IPS-18c (cell line): ENCODE data around the gene C10orf90.

Source experiments
- H3K4me3 ChIP-seq: 2 replicates; pipeline ENCODE4 v1.7.0; 2013; ENCODE audit warnings: low read depth, mild to moderate bottlenecking, low read length, moderate library complexity; ENCODE audit not compliant: insufficient read depth
- H3K9me3 ChIP-seq: one replicate; pipeline ENCODE4 v1.6.1; 2013; ENCODE audit warnings: mild to moderate bottlenecking, low read length, moderate library complexity; ENCODE audit not compliant: control insufficient read depth, insufficient read depth

The C10orf90 gene

DNA sequence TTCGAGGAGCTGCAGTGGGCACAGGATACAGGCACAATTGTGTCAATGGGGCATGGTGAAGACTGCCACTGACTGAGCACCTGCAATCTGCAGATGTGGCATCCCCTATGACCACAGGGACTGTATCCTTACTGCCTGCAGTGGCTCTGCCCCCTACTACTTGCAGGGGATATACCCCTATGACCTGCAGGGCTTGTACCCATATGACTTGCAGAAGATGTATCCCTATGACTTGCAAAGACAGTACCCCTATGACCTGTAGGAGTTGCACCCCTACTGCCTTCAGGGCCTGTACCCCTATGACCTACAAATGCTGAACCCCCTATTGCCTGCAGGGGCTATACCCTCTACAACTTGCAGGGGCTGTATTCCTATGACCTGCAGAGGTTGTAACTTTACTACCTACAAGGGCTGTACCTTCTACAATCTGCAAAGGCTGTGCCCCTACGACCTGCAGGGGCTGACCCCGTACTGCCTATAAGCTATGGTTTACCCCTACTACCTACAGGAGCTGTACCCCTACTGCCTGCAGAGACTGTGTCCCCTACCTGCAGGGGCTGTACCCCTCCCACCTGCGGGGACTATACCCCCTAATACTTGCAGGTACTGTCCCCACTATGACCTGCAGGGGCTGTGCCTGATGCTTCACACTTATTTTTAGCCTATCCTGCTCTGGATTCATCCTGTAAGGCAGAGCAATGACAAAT, 216.3 kb downstream of the C10orf90 start:
- no peaks in the 10 kb centered on the region for H3K9me3 ChIP-seq
- H3K4me3 ChIP-seq, result no peak overlapping the region

DNA sequence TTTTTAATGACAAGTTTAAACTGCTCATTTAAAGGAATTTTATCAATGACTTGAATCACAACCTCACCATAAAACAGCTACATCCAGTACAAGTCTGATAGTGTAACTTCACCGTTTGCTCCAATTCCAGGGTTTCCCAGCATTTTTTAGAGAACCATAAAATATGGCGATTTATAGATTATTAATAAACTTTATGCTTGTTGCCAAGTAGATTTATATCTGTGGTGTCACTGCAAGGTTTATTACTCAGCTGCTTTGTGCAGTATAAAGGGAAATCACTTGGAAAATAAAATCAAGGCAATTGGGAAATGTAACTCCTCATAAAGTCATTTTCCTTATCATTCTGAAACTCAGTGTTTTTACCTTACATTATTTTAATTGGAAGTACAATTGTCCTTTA, 218.2 kb downstream of the C10orf90 start:
- Histone ChIP-seq H3K4me3 (no peak overlapping the region), H3K9me3 (no peaks in the 10 kb centered on the region)

DNA sequence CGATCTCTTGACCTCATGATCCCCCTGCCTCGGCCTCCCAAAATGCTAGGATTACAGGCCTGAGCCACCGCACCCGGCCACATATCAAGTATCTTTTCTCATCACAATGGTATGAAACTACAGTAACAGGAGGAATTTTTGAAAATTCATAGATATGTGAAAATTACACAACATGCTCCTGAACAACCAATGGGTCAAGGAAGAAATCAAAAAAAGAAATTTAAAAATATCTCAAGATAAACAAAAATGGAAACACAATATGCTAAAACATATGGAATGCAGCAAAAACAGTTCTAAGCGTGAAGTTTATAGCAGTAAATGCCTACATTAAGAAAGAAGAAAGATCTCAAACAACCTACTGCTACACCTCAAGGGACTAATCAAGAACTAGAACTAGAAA, 222.4 kb downstream of the C10orf90 start:
- peaks cover 2% of the 10 kb centered on the region for H3K9me3 ChIP-seq

DNA sequence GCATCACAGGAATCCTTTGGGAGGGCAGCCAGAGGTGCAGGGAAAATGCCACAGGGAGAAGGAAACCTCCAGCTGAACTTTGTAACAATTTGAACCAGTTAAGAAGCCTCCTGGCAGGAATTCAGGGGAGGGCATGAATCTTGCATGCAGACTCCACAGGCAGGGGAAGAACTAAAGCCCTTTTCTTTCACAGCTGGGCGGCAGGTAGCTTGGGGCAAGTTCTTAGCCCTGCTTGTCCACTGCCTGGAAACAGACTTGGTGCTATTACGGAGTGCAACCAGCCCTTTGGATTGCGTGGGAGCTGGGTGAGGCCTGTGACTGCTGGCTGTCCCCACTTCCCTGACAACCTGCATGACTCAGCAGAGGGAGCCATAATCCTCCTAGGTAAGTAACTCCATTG, 230.6 kb downstream of the C10orf90 start:
- H3K4me3 ChIP-seq, result no peak overlapping the region; the same call in 1 of the 2 replicates
- H3K9me3 ChIP-seq, result peaks cover 2% of the 10 kb centered on the region

More for the DNA sequence above, 222.4 kb downstream of the C10orf90 start:
- no peak overlapping the region for H3K4me3 ChIP-seq

DNA sequence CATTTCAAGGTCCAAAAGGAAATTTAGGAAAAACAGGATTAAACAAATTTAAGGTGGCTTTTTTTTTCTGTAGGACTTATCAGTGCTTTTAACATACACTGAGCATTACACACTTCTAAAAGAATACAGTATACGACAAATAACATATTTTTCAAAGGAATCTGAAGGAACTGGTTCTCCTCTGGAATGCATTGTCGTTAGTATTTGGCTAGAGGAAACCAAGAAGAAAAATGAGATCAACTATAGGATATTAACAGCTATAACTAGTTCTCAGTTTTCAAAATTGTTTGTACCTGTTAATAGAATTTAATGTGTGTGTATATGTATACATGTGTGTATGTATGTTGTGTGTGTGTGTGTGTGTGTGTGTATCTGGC, 232.1 kb downstream of the C10orf90 start:
- H3K4me3 ChIP-seq, result no peak overlapping the region
- H3K9me3 ChIP-seq, result no peaks in the 10 kb centered on the region

DNA sequence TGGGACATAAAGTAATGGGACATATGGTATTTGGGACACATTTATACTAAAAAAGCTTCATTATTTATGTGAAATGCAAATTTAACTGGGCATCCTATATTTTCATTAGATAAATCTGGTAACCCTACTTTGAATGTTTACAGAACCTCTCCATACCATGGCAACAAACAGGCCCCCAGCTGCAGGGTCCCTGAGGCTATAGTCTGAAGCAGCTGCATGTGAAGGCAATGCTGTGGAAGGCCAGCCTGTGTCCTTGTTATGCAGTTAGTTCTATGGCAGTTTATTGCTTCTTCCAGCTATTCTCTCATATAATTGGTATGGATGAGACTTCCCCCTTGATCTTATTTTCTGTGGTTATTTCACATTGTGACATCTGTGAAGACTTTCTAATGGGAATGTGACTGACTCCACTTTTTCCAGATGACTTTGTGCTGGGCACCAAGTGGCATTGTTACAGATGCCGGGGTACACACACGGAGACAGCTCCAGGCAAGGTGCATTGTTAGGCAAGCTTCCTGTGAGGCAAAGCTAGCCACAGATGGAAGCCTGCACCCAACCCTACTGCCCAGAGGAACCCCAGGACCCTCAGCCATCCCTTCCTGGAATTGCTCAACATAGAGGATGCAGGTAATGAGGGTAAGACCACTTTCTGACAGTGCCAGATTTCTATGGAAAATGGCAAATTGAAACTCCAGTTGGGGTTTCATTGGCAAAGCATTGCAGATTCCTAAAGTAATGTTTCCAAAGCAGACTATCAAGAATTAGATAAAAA, 232.7 kb downstream of the C10orf90 start:
- no peak overlapping the region for H3K4me3 ChIP-seq

DNA sequence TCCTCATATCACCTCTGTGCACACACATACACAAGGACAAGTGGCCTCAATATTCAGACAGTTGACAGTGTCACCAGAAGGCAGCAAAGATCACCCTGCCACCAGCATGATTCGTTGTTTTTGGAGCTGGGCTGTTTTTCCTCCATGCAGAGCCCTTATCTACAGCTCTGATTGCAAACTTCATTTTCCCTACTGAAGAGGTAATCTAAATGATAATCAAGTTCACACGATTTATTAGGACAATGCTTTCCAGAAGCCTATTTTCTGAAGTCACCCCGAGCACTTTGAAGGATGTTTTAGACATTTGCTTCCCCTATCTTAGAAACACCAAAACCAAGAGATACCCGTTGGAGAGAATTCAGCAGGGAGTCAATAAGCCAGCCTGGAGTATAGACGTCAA, 236.3 kb downstream of the C10orf90 start:
- Histone ChIP-seq H3K9me3 (no peaks in the 10 kb centered on the region), H3K4me3 (no peak overlapping the region)

More for the DNA sequence above, 232.7 kb downstream of the C10orf90 start:
- H3K9me3 ChIP-seq, result no peaks in the 10 kb centered on the region

DNA sequence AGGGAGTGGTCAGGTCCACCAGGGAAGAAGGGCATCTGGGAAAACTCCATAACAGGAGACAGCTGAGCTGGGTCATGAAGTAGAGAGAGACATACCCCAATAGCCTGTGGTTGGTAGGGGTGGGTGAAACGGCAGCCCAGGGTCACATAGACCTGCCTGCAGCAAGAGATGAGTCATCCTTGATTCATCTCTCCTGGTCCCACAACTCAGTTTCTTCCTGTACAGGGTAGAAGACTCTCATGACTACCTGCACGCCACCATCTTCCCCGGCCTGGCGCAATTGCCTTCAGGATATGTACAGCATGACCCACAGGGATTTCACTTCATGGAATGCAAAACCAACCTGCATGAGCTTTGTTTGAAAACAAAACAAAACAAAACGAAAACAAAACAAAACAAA, 237.1 kb downstream of the C10orf90 start:
- H3K4me3 ChIP-seq, result no peak overlapping the region

DNA sequence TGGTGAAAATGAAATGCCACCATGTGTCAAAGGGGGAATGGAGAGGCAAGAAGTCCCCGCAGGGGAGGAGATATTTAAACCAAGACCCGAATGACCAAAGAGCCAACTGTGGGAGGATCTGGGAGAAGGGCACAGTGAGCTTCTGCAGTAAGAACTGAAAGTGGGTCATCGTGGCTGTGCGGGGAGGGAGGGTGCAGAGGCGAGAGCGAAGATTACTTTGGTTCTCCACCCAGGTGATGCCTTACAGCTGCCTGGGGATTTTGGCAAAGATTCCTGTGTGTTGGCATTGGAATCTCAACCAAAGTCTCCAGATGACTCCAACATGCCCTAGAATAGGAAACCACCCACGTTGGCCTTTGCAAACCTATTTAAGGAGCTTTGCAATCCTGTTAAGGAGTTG, 238.0 kb downstream of the C10orf90 start:
- H3K4me3 ChIP-seq, result no peak overlapping the region
- no peaks in the 10 kb centered on the region for H3K9me3 ChIP-seq

More for the DNA sequence above, 237.1 kb downstream of the C10orf90 start:
- no peaks in the 10 kb centered on the region for H3K9me3 ChIP-seq

DNA sequence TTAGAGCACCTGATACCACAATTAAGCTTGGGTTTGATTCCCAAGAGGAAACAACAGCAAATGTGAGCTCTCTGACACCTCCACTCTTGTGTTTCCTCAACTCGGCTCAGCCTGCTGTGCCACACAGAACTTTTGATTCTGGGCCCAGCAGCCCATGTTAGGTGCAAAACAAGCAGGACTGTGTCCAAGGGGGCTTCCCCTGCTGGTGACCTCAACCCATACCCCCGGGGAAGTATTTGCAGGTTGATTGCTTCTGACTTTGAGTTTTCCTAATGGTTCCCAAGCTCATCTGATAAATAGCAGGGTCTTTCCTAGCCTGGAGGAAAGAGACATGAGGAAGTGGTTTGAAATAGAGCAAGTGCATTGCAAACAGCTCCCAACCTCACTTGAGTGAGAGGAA, 238.7 kb downstream of the C10orf90 start:
- H3K9me3 ChIP-seq, result no peaks in the 10 kb centered on the region
- H3K4me3 ChIP-seq, result no peak overlapping the region

DNA sequence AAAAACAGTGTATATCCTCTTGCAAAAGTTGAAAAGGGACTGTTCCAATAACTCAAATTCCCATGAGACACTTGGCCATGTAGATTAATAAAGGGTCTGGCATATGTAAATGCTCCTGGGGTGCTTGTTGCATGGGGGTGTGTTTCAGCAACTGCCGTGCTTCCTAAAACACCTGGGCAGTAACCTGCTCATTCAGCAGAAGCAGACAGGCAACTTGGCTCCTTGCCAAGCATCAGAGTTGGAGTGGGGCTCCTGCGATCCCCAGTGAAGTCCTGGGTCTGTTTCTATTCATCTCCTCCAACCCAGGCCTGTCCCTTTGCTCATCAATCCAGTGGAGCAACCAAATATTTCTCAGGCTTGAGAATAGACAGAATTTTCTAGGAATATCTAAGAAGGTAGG, 240.0 kb downstream of the C10orf90 start:
- Histone ChIP-seq H3K4me3 (no peak overlapping the region), H3K9me3 (no peaks in the 10 kb centered on the region)

DNA sequence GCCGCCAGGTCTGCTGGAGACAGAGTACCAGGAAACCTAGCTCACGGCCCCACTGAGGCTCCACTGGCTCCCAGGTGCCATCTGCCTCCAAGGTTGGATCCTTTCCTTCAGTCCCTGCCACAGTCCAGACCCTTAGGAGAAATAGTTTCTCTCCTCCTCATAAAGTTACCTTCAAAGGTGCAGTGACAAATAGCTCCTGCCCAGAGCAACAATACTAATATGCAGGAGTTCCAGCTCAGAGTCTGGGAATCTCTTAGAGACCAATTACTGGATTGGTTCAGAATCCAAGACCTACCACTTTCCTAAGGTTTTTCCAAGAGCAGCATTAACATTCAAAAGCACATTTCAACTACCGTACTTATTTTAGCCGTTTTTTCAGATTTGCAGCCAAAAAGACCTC, 241.2 kb downstream of the C10orf90 start:
- Histone ChIP-seq H3K4me3 (no peak overlapping the region), H3K9me3 (no peaks in the 10 kb centered on the region)

DNA sequence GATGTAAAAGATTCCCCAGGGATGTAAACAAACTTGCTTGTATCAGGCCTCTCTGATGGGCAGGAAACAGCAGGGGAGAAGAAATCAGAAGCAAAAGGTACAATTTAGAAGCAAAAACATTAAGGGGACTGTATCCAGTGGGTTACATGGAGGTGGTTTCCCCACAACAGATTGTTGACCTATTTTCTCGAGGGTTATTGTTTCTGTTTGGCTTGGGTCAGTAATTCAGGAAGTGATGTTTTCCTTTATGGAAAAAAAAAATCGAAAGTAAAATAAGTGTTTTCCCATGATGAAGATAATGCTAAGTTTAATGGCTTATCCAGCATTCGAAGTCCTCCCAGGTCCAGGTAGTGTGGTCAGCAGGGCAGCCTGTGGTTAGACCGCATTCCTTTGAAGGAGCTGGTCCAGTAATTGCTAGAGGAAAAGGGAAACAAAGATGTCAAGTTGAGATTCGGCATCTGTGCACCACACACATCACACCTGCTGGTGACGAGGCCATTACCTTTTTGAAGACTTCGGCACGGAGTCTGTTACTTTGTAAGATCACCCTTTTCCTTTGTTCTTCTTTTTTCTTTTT, 244.9 kb downstream of the C10orf90 start:
- Histone ChIP-seq H3K9me3 (peaks cover 2% of the 10 kb centered on the region), H3K4me3 (no peak overlapping the region)

DNA sequence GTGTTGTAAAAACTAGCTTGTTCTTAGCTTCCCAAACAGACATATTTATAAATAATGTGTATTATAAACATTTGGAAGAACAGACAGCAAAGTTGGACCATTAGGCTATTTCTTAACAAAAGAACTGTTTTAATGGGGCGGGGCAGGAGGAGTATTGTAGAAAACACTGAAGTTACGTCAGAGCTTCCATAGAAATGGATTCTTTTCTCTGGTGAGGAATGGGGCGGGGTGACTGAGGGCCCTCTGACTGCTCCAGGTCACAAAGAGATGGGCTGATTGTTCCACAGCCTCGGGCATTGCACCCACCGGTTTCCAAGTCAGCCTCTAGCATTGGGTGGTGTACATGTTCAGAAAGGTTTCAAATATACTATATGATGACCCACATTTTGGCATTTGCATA, 245.5 kb downstream of the C10orf90 start:
- no peak overlapping the region for H3K4me3 ChIP-seq

DNA sequence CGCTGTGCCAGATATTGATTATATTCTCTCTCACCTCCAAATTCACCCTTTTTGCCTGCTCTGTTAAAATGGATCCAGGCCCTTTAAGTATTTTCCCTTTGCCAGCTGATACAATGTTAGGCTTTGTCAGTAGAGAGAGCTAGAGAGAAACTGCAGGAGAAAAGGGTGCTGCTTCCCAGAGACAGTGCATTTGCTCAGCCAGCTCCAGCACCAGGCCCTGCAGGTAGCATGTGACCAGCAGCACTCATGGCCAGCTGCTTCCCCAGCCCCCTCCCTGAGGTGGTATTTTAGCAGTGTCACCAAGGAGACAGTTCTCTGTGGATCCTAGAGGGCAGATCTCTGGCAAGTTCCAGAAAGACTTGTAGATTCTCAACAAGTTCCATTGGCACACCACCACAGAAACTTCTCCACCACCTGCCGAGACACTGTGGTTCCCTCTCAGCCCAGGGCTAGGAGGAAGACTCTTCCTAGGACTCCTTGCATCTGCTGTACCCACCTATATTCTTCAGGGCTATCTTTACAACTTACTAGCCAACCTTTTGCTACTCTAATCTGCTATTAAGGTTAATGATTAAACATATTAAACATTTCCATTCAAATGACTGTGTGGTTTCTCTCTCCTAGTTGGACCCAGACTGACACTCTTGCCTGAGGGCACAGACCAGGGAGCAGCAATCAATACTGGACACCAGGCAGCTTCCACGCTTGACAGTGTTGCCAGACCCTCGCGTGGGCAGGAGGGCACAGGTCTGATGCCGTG, 246.6 kb downstream of the C10orf90 start:
- H3K4me3 ChIP-seq, result no peak overlapping the region

More for the DNA sequence above, 245.5 kb downstream of the C10orf90 start:
- H3K9me3 ChIP-seq, result peaks cover 2% of the 10 kb centered on the region

DNA sequence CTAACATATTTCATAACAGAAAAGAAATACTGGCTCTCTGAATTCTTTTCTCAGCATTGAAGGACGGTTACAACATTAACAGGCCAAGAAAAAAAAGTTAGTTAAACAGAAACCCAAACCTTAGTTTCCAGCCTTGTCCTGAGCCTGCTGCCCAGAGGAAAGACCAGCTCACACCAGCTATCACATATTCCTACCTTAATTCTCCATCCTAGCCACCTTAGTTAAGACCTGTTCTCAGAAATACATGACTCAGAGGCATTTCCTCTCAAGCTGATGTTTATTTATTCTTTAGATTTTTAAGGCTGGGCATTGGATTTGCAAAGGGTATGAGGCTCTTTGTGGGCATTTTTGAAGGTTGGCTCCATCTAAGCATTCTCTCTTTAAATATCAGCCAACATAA, 247.9 kb downstream of the C10orf90 start:
- H3K4me3 ChIP-seq, result no peak overlapping the region

More for the DNA sequence above, 246.6 kb downstream of the C10orf90 start:
- H3K9me3 ChIP-seq, result peaks cover 2% of the 10 kb centered on the region

DNA sequence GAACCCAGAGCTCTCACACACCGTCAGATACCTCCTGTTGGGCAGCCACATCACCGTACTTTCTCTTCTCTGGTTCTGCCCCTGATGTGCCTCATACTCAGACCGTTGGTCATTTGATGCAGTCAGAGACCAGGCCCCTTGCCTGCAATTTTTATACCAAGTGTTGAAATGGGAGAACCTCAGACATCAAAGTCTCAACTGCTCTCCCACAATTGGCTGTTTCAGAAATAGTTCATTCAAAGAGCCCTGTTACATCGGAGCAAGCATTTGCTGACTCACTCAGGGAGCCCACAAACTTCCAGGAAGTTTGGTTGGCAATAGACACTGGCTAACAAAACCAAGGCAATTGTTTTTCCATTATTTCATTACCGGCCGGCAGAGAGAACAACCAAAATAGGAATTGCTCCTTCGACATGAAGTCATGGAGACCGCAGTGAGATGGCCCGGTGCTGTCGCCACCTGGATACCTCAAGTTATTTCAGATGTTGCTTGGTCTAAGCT, 248.7 kb downstream of the C10orf90 start:
- Histone ChIP-seq H3K4me3 (no peak overlapping the region), H3K9me3 (peaks cover 2% of the 10 kb centered on the region)

More for the DNA sequence above, 247.9 kb downstream of the C10orf90 start:
- peaks cover 2% of the 10 kb centered on the region for H3K9me3 ChIP-seq
